ENCODE results near the gene LRRC57.
"Not testable (repeated sequence)": the region's sequence is repeated elsewhere in the genome, so short reads cannot be mapped to it uniquely, and the experiment has no call there.

LRRC57 gene

GRCh38 chr15:42576040-42576594, 27.5 kb upstream of the LRRC57 start:
- H3K27me3 Mint-ChIP-seq: no peaks in the 10 kb centered on the region
- H3K9me3 Mint-ChIP-seq: no peaks in the 10 kb centered on the region
- H3K27ac Mint-ChIP-seq: peak overlapping the region in 1 of 2 donors; percentile 94
- DNase-seq (peak in 1 of 2 donors; percentile 13), ATAC-seq (no peak)
- H3K4me1 Mint-ChIP-seq: peaks cover 45% of the 10 kb centered on the region
- H3K4me3 Mint-ChIP-seq: peak overlapping the region; percentile 92 to 93

GRCh38 chr15:42575188-42576039, 26.8 kb upstream of the LRRC57 start, which contains the start of gene STARD9:
STARD9 (plus strand) TSS chr15:42575606; CDS start chr15:42575716, 110 bp downstream.
- peak; percentile 93 for ATAC-seq
- peak within 1 kb of the TSS; percentile 92 to 93 for H3K4me3 Mint-ChIP-seq
- no peaks in the 10 kb centered on the region for H3K9me3 Mint-ChIP-seq
- DNase-seq: peak; percentile 96 to 97
- peaks cover 38% of the 10 kb centered on the region for H3K4me1 Mint-ChIP-seq
- H3K27ac Mint-ChIP-seq: peak within 1 kb of the TSS; percentile 85 to 94
- H3K27me3 Mint-ChIP-seq: no peaks in the 10 kb centered on the region

- Mint-ChIP-seq H3K9me3 (no peaks in the 10 kb centered on the region), H3K4me3 (no peak overlapping the region), H3K4me1 (peaks cover 11% of the 10 kb centered on the region), H3K27me3 (no peaks in the 10 kb centered on the region), H3K27ac (no peak overlapping the region)
- no peak for ATAC-seq
- DNase-seq: no peak
Observed at GRCh38 chr15:42558739-42559138, 10.1 kb upstream of the LRRC57 start.

GRCh38 chr15:42556550-42557207, 8.1 kb upstream of the LRRC57 start:
- H3K4me3 Mint-ChIP-seq, H3K27me3 Mint-ChIP-seq, ATAC-seq, H3K9me3 Mint-ChIP-seq, H3K27ac Mint-ChIP-seq, DNase-seq: not testable (repeated sequence)
- peaks cover 27% of the 10 kb centered on the region for H3K4me1 Mint-ChIP-seq

- H3K9me3 Mint-ChIP-seq: no peaks in the 10 kb centered on the region
- DNase-seq: no peak
- H3K27me3 Mint-ChIP-seq: no peaks in the 10 kb centered on the region
- H3K27ac Mint-ChIP-seq: no peak overlapping the region
- H3K4me1 Mint-ChIP-seq: peaks cover 49% of the 10 kb centered on the region
- H3K4me3 Mint-ChIP-seq: no peak overlapping the region
- no peak for ATAC-seq
Observed at GRCh38 chr15:42553554-42553953, 5.0 kb upstream of the LRRC57 start.

GRCh38 chr15:42549741-42550392, 1.3 kb upstream of the LRRC57 start:
- DNase-seq (no peak), ATAC-seq (no peak)
- Mint-ChIP-seq H3K9me3 (no peaks in the 10 kb centered on the region), H3K4me3 (peak overlapping the region; percentile 91 to 96), H3K27ac (peak overlapping the region; percentile 0 to 12), H3K4me1 (peaks cover 71% of the 10 kb centered on the region), H3K27me3 (no peaks in the 10 kb centered on the region)

- no peaks in the 10 kb centered on the region for H3K27me3 Mint-ChIP-seq
- H3K9me3 Mint-ChIP-seq: no peaks in the 10 kb centered on the region
- H3K27ac Mint-ChIP-seq: peak overlapping the region; percentile 96
- peak overlapping the region; percentile 91 to 96 for H3K4me3 Mint-ChIP-seq
- peaks cover 64% of the 10 kb centered on the region for H3K4me1 Mint-ChIP-seq
- no peak for DNase-seq
- ATAC-seq: peak; percentile 51
Observed at GRCh38 chr15:42549032-42549491, 469 bp upstream of the LRRC57 start.

GRCh38 chr15:42547918-42548248, 710 bp downstream of the LRRC57 start:
- peak overlapping the region; percentile 96 for H3K27ac Mint-ChIP-seq
- H3K9me3 Mint-ChIP-seq: no peaks in the 10 kb centered on the region
- peaks cover 54% of the 10 kb centered on the region for H3K4me1 Mint-ChIP-seq
- H3K27me3 Mint-ChIP-seq: no peaks in the 10 kb centered on the region
- ATAC-seq (no peak), DNase-seq (no peak)
- H3K4me3 Mint-ChIP-seq: peak overlapping the region; percentile 91 to 96

GRCh38 chr15:42544853-42545629, 3.6 kb downstream of the LRRC57 start:
- DNase-seq (no peak), ATAC-seq (no peak)
- H3K4me3 Mint-ChIP-seq: no peak overlapping the region
- peaks cover 29% of the 10 kb centered on the region for H3K4me1 Mint-ChIP-seq
- H3K27ac Mint-ChIP-seq: no peak overlapping the region
- no peaks in the 10 kb centered on the region for H3K27me3 Mint-ChIP-seq
- H3K9me3 Mint-ChIP-seq: no peaks in the 10 kb centered on the region

GRCh38 chr15:42533246-42533645, 15.3 kb downstream of the LRRC57 start:
- Mint-ChIP-seq H3K27me3 (no peaks in the 10 kb centered on the region), H3K9me3 (no peaks in the 10 kb centered on the region), H3K27ac (no peak overlapping the region), H3K4me3 (no peak overlapping the region), H3K4me1 (no peaks in the 10 kb centered on the region)
- DNase-seq: no peak
- no peak for ATAC-seq

- DNase-seq (no peak), ATAC-seq (no peak)
- H3K27me3 Mint-ChIP-seq: no peaks in the 10 kb centered on the region
- no peaks in the 10 kb centered on the region for H3K9me3 Mint-ChIP-seq
- no peaks in the 10 kb centered on the region for H3K4me1 Mint-ChIP-seq
- no peak overlapping the region for H3K4me3 Mint-ChIP-seq
- no peak overlapping the region for H3K27ac Mint-ChIP-seq
Observed at GRCh38 chr15:42528970-42529369, 19.6 kb downstream of the LRRC57 start.

- no peak for ATAC-seq
- no peaks in the 10 kb centered on the region for H3K4me1 Mint-ChIP-seq
- no peak for DNase-seq
- no peak overlapping the region for H3K4me3 Mint-ChIP-seq
- H3K9me3 Mint-ChIP-seq: no peaks in the 10 kb centered on the region
- H3K27me3 Mint-ChIP-seq: no peaks in the 10 kb centered on the region
- no peak overlapping the region for H3K27ac Mint-ChIP-seq
Observed at GRCh38 chr15:42523331-42523730, 25.3 kb downstream of the LRRC57 start.

GRCh38 chr15:42511007-42511391, 37.6 kb downstream of the LRRC57 start:
- Mint-ChIP-seq H3K9me3 (no peaks in the 10 kb centered on the region), H3K27ac (no peak overlapping the region), H3K27me3 (no peaks in the 10 kb centered on the region), H3K4me1 (no peaks in the 10 kb centered on the region), H3K4me3 (no peak overlapping the region)
- DNase-seq (no peak), ATAC-seq (no peak)

- Mint-ChIP-seq H3K27me3 (no peaks in the 10 kb centered on the region), H3K27ac (no peak overlapping the region), H3K4me1 (peaks cover 2% of the 10 kb centered on the region), H3K4me3 (no peak overlapping the region), H3K9me3 (no peaks in the 10 kb centered on the region)
- DNase-seq: no peak
- no peak for ATAC-seq
Observed at GRCh38 chr15:42510258-42511006, 38.2 kb downstream of the LRRC57 start.
